B cell (primary cell): ENCODE data around the gene DRD2. TPM values are rescaled to one million over a fixed set of nuclear protein-coding genes. Genes with fewer than 3 reads are reported as not detected.

ENCODE experiments used
- ATAC-seq: fragments of 200-7000 bp; cut with Tn5 transposase; one replicate; pipeline ENCODE4 v1.10.0; 2021; ENCODE audit warnings: low read depth, mild to moderate bottlenecking, moderate number of reproducible peaks, moderate library complexity
- CTCF ChIA-PET: fragments of 350-600 bp; sonication (Branson Sonifier 250); formaldehyde crosslinking; loops from one replicate; lab custom pipeline; 2021; ENCODE audit warnings: antibody characterized with exemption, inconsistent platforms; lab: Charles Lee
- POLR2A ChIA-PET: fragments of 350-600 bp; sonication (Branson Sonifier 250); formaldehyde crosslinking; loops from one replicate; lab custom pipeline; 2021; ENCODE audit warnings: antibody characterized with exemption; lab: Charles Lee
- DNase-seq: peaks from one replicate; pipeline ENCODE4 v3.0.0; 2013
- H2AFZ ChIP-seq: 2 replicates; pipeline ENCODE4 v1.6.1; 2012; ENCODE audit warnings: mild to moderate bottlenecking, low read depth, low read length; ENCODE audit not compliant: insufficient read depth, poor library complexity, severe bottlenecking
- H3K27ac ChIP-seq, 2 donors: 1 replicate in 1 of 2; 2 replicates in 1 of 2; pipeline ENCODE4 v1.5.1; 2012 to 2013; ENCODE audit warnings: low read length in 2 of 2, mild to moderate bottlenecking in 2 of 2, moderate library complexity in 1 of 2
- H3K27me3 ChIP-seq, 4 experiments: fragments of 200-600 bp in 1 of 4; sonication (generic) in 1 of 4; replicated peaks in 1 of 4; 1 replicate in 2 of 4; 2 replicates in 2 of 4; pipeline versions ENCODE4 v1.6.1 to v1.7.0; 2013 to 2016; ENCODE audit warnings: low read length in 3 of 4, mild to moderate bottlenecking in 2 of 4, mixed read lengths in 1 of 4, moderate library complexity in 1 of 4; ENCODE audit not compliant: insufficient read depth in 4 of 4, control insufficient read depth in 3 of 4; ENCODE audit errors: control extremely low read depth in 1 of 4
- H3K36me3 ChIP-seq, 2 experiments: replicated peaks in 1 of 2; 1 replicate in 1 of 2; 2 replicates in 1 of 2; pipeline versions ENCODE4 v1.6.1 to v1.7.1; 2013; ENCODE audit warnings: low read length in 1 of 2; ENCODE audit not compliant: insufficient read depth in 2 of 2, control insufficient read depth in 1 of 2; ENCODE audit errors: control extremely low read depth in 1 of 2, extremely low read depth in 1 of 2
- H3K4me1 ChIP-seq, 2 donors: fragments of 200-600 bp in 1 of 2; sonication (generic) in 1 of 2; 1 replicate in 1 of 2; 2 replicates in 1 of 2; pipeline versions ENCODE4 v1.5.1 to v1.6.1; 2013 to 2017; ENCODE audit warnings: low read length in 2 of 2; ENCODE audit not compliant: control insufficient read depth in 2 of 2, insufficient read depth in 2 of 2
- H3K4me2 ChIP-seq: replicated peaks from 2 replicates; pipeline ENCODE3; 2012; ENCODE audit warnings: mild to moderate bottlenecking, low read depth, low read length; ENCODE audit not compliant: poor library complexity, severe bottlenecking
- H3K4me3 ChIP-seq, 5 experiments: fragments of 200-600 bp in 1 of 5; sonication (generic) in 1 of 5; 1 replicate in 3 of 5; 2 replicates in 2 of 5; pipeline versions ENCODE4 v1.5.1 to v1.7.0; 2011 to 2016; ENCODE audit warnings: low read length in 4 of 5, mild to moderate bottlenecking in 4 of 5, low read depth in 2 of 5, control low read depth in 1 of 5, moderate library complexity in 1 of 5; ENCODE audit not compliant: insufficient read depth in 1 of 5; ENCODE audit errors: control extremely low read depth in 1 of 5, extremely low read depth in 1 of 5
- H3K79me2 ChIP-seq: fragments of 200-600 bp; sonication (generic); one replicate; pipeline ENCODE4 v1.6.0; 2016; ENCODE audit warnings: low read length; ENCODE audit not compliant: control insufficient read depth, insufficient read depth
- H3K9ac ChIP-seq: fragments of 200-600 bp; sonication (generic); 2 replicates; pipeline ENCODE4 v1.6.1; 2017; ENCODE audit warnings: mild to moderate bottlenecking, low read length, moderate library complexity
- H3K9me3 ChIP-seq, 3 donors: one replicate each; pipeline versions ENCODE4 v1.6.1 to v1.7.1; 2013; ENCODE audit warnings: low read length in 2 of 3; ENCODE audit not compliant: control insufficient read depth in 2 of 3, insufficient read depth in 1 of 3; ENCODE audit errors: control extremely low read depth in 1 of 3
- H4K20me1 ChIP-seq: 2 replicates; pipeline ENCODE4 v1.6.0; 2012; ENCODE audit warnings: mild to moderate bottlenecking, low read length; ENCODE audit not compliant: insufficient read depth, control insufficient read depth, poor library complexity, severe bottlenecking
- H3K27ac Mint-ChIP-seq: one replicate; pipeline ENCODE4 v1.8.0; 2021; ENCODE audit warnings: mixed read lengths
- H3K27me3 Mint-ChIP-seq: one replicate; pipeline ENCODE4 v1.8.0; 2021; ENCODE audit warnings: mixed read lengths
- H3K4me1 Mint-ChIP-seq: one replicate; pipeline ENCODE4 v1.8.0; 2021; ENCODE audit warnings: mixed read lengths
- H3K4me3 Mint-ChIP-seq: one replicate; pipeline ENCODE4 v1.8.0; 2021; ENCODE audit warnings: mixed read lengths
- H3K9me3 Mint-ChIP-seq: one replicate; pipeline ENCODE4 v1.8.0; 2022; ENCODE audit warnings: mixed read lengths; ENCODE audit not compliant: insufficient read depth
- EZH2 ChIP-seq: IDR thresholded peaks from 2 replicates; pipeline ENCODE4 v1.6.1; 2012; ENCODE audit warnings: borderline replicate concordance, low read depth, mild to moderate bottlenecking, moderate library complexity, low read length; ENCODE audit not compliant: insufficient read depth, poor library complexity, severe bottlenecking
- WGBS: methylation state at CpG from one replicate; pipeline ENCODE4 v1.1.5; 2013; ENCODE audit warnings: missing lambda C conversion rate; ENCODE audit not compliant: insufficient coverage; 5-methylcytosine and 5-hydroxymethylcytosine counted together
- intact Hi-C: fragments of 100-400 bp; cut with micrococcal nuclease; formaldehyde crosslinking; loops from one replicate; pipeline ENCODE4 v1.10.0; 2022
- polyA plus RNA-seq: library from polyadenylated mRNA; depleted of rRNA; stranded (reverse); fragments of >200 nt; gene quantifications from 2 replicates; pipeline ENCODE4 v1.2.3, GENCODE V29; 2012
- total RNA-seq, 2 donors: library from RNA; stranded (reverse); fragments of 120-200 nt in 1 of 2; gene quantifications; 1 replicate in 1 of 2; 2 replicates in 1 of 2; pipeline versions ENCODE4 v1.2.3 to v1.2.4, GENCODE V29; 2013 to 2022
- TF ChIP-seq, protein P1 (sequence below): fragments of 200-600 bp; IDR thresholded peaks from one replicate; pipeline ENCODE4 v1.8.0; 2022; ENCODE audit warnings: antibody characterized with exemption, mild to moderate bottlenecking

Gene DRD2
- total and polyA plus RNA-seq, 2 donors (not counting 1 experiment from before 2014, with no cell fraction given): not detected

DNA sequence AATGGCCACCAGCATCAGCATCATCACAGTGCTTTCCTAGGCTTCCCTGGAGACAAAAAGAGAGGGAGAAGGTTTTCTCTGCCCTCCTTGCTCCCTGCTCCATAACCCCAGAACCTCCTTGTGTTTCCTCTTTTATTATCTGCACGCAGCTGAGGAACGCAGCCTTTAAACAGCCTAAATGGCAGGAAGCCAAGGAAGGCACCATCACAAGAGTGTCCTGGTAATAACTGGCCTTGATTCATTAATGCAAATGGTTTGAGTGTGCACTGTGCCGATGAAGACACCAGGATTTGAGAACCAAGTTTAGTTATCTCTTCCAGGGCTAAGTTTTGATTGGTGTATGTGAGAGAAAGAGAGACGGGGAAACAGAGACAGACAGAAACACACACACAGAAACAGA is 29.4 kb upstream of the DRD2 start:
- Histone ChIP-seq H3K4me1 (no peaks in the 10 kb centered on the region), H3K79me2 (no peaks in the 10 kb centered on the region), H3K27ac (no peak overlapping the region), H3K9me3 (no peaks in the 10 kb centered on the region), H3K4me3 (no peak overlapping the region), H3K9ac (no peak overlapping the region), H4K20me1 (no peaks in the 10 kb centered on the region), H2AFZ (no peak overlapping the region), H3K27me3 (peaks cover 0 to 3% (median 0%) of the 10 kb centered on the region in 4 experiments), H3K36me3 (no peaks in the 10 kb centered on the region), H3K4me2 (no peak overlapping the region)
- ChIA-PET CTCF (no interaction called here), POLR2A (no interaction called here)
- H3K27ac Mint-ChIP-seq: no peak overlapping the region
- no peaks in the 10 kb centered on the region for H3K9me3 Mint-ChIP-seq
- ATAC-seq (no peak), DNase-seq (no peak)
- H3K4me1 Mint-ChIP-seq: no peaks in the 10 kb centered on the region
- H3K27me3 Mint-ChIP-seq: peaks cover 18% of the 10 kb centered on the region
- TF ChIP-seq, protein P1, sequence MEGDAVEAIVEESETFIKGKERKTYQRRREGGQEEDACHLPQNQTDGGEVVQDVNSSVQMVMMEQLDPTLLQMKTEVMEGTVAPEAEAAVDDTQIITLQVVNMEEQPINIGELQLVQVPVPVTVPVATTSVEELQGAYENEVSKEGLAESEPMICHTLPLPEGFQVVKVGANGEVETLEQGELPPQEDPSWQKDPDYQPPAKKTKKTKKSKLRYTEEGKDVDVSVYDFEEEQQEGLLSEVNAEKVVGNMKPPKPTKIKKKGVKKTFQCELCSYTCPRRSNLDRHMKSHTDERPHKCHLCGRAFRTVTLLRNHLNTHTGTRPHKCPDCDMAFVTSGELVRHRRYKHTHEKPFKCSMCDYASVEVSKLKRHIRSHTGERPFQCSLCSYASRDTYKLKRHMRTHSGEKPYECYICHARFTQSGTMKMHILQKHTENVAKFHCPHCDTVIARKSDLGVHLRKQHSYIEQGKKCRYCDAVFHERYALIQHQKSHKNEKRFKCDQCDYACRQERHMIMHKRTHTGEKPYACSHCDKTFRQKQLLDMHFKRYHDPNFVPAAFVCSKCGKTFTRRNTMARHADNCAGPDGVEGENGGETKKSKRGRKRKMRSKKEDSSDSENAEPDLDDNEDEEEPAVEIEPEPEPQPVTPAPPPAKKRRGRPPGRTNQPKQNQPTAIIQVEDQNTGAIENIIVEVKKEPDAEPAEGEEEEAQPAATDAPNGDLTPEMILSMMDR: no peak
- TF ChIP-seq EZH2: no peak
- whole genome bisulfite sequencing: 43% methylated on average over 1 of the region's 4 CpGs
- intact Hi-C loops: no loop called here
- no peak overlapping the region for H3K4me3 Mint-ChIP-seq

- Histone ChIP-seq H3K9ac (no peak overlapping the region), H3K4me1 (no peaks in the 10 kb centered on the region), H3K36me3 (no peaks in the 10 kb centered on the region), H3K79me2 (no peaks in the 10 kb centered on the region), H3K27me3 (no peaks in the 10 kb centered on the region), H3K4me3 (no peak overlapping the region), H3K27ac (no peak overlapping the region), H2AFZ (no peak overlapping the region), H3K9me3 (no peaks in the 10 kb centered on the region), H3K4me2 (no peak overlapping the region), H4K20me1 (no peaks in the 10 kb centered on the region)
- 93% methylated on average over 3 of the region's 3 CpGs for WGBS
- CTCF ChIA-PET: no interaction called here
- Mint-ChIP-seq H3K4me3 (no peak overlapping the region), H3K9me3 (no peaks in the 10 kb centered on the region), H3K27me3 (peaks cover 17% of the 10 kb centered on the region), H3K27ac (no peak overlapping the region), H3K4me1 (no peaks in the 10 kb centered on the region)
- ATAC-seq (no peak), DNase-seq (no peak)
- TF ChIP-seq, protein P1: no peak
- no peak for TF ChIP-seq EZH2
- intact Hi-C loops: no loop called here
- POLR2A ChIA-PET: no interaction called here
Observed at GRCh38 chr11:113504071-113504470, 28.9 kb upstream of the DRD2 start.
